ENCODE measurements around the gene NEUROD1.

DNA sequence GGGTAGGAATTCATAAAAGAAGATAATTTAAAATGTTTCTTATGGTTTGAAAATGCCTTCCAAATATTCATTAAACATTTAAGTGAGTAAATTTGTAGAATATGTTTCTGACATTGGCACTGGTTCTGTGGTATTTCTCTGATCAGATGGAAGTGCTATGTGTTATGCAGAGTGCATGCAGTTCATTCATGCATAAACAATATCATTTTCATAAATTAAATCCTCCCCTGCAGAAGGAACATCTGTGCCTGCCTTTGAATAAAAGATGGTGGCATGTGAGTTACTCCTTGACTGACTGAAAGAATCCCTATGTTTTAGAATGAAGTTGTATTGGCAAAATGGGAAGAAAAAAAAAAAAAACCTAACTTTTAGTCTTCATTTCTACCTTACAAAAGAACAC is 5.9 kb downstream of the NEUROD1 start:
- TF ChIP-seq, protein P1, sequence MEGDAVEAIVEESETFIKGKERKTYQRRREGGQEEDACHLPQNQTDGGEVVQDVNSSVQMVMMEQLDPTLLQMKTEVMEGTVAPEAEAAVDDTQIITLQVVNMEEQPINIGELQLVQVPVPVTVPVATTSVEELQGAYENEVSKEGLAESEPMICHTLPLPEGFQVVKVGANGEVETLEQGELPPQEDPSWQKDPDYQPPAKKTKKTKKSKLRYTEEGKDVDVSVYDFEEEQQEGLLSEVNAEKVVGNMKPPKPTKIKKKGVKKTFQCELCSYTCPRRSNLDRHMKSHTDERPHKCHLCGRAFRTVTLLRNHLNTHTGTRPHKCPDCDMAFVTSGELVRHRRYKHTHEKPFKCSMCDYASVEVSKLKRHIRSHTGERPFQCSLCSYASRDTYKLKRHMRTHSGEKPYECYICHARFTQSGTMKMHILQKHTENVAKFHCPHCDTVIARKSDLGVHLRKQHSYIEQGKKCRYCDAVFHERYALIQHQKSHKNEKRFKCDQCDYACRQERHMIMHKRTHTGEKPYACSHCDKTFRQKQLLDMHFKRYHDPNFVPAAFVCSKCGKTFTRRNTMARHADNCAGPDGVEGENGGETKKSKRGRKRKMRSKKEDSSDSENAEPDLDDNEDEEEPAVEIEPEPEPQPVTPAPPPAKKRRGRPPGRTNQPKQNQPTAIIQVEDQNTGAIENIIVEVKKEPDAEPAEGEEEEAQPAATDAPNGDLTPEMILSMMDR (IDR thresholded peaks at IDR 0.05), result no peak
- TF ChIP-seq POLR2A (IDR thresholded peaks at IDR 0.05), result no peak
- TF ChIP-seq POLR2AphosphoS5 (IDR thresholded peaks at IDR 0.05; ENCODE audit: insufficient read depth in 1 of 2, low read depth in 1 of 2), result no peak

All from vagina (tissue), 2 donors.